ENCODE results near the gene GDF11.

The GDF11 gene

DNA sequence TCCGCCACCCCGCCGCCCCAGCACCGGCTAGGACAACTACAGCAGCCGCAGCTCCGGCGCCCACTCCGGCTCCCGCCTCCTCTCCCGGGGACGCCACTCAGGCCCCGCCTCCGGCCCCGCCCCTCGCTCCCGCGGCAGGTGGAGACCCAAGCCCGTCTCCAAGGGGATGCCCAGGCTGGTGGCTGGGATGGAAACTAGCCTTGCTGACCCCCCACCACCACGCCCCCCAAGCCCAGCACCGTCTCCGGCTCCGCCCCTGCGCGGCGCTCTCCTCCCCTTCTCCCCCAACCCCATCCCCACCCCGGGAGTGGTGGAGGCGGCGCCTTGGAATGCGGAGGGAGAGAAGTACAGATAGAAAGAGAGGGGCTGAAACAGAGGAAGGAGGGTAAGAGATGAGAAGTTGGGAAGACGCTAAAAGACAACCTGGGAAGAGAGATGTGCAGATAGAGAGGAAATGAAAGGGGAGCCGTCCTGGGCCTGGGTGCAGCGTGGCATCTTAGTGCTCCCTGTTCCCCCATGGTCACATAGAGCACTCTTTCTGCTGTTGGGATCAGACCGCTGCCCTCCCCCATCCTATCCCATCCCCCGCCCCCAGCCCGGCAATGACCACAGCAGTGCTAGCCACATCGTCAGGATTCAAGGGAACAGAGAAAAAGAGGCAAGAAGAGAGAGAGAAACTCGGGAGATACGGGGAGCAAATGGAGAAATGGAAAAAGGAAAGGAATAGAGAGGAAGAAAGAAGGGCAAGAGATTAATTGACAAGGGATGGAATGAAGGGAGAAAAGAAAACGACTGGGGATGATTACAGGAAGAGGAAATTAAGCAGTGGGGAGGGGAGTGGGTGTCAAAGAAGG is 34.9 kb upstream of the GDF11 start, which contains the start of gene ITGA7:
TSS of gene ITGA7 (minus strand) at position 64 of the 854 bp plus-strand sequence. CDS start 222 bp downstream, outside the sequence.
- DNase-seq = peak in 1 of 2 donors; percentile 49

- DNase-seq = no peak
Measured at GRCh38 chr12:55708695-55709233, 34.2 kb upstream of the GDF11 start.

GRCh38 chr12:55711786-55712553 is 31.0 kb upstream of the GDF11 start:
- DNase-seq = peak in 1 of 2 donors; percentile 24

DNA sequence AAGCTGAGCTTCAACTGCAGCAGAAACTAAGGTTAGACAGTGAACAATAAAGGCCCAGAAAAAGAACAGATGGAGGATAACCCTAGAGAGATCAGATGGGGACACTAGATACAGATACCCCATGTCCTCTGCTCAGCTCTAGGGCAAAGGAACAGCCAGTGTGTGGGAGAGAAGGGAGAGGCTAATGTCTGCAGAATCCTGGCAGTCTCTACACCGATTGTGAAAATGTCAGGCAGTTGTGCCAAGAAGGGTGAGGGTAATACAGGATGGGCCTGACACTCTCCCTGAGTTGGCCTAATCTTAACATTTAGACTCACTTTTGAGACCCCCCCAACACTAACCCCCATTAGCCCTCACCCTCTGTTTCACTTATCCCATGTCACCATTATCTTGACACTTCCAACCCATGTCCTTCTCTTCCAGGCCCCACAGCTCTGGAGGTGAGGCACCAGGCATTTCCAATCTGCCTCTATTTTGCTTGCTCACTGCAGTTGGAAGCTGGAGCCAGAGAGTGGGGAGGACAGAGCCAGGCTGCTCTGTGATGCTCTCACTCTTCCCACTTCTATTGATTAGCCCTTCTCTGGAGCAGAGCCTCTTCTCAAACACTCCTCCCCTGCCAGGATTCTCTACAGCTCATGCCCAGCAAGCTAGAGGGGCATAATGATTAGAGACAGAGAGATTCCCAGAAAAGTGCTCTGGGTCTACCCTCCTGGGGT is 30.1 kb upstream of the GDF11 start:
- DNase-seq = no peak

DNA sequence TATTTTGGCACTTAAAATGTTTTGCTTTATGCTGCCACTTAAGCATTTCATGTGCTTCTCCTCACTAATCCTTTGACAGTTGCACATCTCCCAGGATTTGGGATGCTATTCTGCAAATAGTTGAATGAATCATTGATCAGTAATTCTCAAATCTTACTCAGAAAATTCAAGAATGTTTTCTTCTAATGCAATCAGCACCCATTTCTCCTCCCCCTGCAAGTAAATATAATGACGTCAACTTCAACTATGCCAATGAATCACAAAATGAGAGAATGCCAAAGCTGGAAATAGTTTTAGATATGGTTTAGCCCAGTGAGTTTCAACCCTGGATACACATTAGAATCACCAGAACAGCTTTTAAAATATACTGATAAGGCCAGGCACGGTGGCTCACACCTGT is 29.2 kb upstream of the GDF11 start:
- DNase-seq = no peak

DNA sequence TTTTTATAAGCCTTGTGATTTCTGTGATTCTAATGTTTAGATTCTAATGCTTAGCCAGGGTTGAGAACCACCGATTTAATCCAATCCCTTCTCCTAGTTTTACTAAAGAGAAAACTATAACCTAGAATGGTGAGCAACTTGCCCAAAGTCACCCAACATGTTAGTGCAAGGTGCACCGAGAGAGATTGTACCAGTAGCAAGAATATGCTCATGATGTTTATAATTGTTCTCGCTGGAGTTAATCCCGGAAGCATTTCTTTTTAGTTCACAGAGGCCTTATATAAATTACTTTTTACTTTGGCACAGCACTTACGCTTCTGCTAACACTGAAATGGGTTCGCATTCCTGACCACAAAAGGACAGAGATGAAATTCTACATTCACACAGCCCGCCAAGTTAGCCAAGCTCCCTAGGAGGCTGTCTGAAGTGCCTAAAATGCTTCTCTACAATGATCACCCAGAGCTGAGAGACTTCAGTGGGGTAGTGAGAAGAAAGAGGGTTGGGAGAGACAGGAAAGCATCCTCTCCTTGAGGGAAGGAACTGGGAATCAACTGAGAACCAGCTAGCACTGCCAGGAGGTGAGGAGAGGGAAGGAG is 27.7 kb upstream of the GDF11 start:
- no peak for DNase-seq

- peak; percentile 70 to 83 for DNase-seq
Measured at GRCh38 chr12:55715833-55716581, 26.9 kb upstream of the GDF11 start, which contains the start of gene BLOC1S1. BLOC1S1 (plus strand) TSS chr12:55716046; CDS start chr12:55716052, 6 bp downstream.

DNA sequence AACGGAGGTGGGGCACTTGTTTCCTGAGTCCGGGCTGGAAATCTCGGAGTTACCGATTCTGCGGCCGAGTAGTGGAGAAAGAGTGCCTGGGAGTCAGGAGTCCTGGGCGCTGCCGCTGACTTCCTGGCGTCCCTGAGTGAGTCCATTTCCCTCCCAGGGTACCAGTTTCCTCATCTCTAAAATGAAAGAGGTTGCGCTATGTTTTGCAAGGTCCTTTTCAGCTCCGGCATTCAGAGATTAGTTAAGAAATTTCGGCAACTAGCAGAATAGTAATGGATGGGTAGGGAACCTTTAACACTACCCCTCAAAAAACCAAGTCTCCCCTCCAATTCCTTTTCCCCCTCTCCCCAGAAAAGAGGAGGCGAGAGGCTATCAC is 26.4 kb upstream of the GDF11 start:
- DNase-seq = no peak

- no peak for DNase-seq
Measured at GRCh38 chr12:55717011-55718007, 25.6 kb upstream of the GDF11 start.

DNA sequence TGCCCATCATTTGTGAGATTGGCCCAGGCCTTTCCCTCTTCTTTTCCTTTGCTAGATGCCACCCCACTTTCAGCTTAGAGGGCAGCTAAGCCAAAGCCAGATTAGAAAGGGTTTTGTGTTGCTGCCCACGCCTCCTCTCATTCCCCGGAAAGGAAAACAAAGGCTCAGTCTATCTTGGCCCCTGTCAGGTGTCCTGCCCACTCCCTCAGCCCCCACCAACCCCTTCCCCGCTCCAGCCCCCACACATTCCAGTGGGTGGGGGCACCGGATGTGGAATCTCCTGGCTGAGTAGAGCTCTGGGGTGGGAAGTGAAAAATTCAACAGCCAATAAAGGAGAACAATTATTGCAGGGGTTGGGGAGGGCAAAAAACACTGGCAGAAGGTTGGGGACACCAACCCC is 24.9 kb upstream of the GDF11 start:
- no peak for DNase-seq

DNA sequence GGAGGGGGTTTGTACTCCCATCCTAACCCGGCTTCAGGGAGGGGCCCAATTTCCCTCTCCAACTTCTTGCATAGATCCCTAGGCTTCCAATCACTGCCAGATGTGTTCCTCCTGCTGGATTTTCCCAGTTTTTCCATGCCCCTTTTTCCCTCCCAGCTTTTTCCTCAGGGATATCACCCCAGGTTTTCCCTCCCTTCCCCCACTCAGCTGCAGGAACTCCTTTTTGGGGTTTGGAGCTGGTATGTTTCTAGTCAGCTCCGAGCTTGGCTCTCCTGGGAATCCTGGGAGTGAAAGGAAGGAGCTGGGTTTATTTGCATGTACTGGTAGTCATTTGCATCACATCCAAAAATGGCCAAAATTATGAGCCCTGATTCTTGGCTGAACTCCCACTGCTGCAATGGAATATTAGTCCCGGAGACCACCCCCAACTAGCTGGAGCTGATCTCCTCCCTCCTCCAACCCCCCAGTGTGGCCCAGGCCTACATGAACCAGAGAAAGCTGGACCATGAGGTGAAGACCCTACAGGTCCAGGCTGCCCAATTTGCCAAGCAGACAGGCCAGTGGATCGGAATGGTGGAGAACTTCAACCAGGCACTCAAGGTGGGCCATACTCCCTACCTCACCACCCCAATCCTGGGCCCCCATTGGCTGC is 24.2 kb upstream of the GDF11 start:
- no peak for DNase-seq

DNA sequence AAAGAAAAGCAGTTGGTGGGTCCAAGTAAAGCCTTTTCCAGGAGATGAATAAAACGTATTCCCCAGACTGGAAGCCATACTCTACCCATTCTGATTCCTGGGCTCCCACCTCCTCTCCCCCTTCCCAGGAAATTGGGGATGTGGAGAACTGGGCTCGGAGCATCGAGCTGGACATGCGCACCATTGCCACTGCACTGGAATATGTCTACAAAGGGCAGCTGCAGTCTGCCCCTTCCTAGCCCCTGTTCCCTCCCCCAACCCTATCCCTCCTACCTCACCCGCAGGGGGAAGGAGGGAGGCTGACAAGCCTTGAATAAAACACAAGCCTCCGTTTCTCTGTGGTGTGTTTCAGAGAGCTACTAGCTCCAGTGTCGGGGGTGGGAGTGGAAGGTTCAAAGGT is 23.6 kb upstream of the GDF11 start:
- DNase-seq = no peak

DNA sequence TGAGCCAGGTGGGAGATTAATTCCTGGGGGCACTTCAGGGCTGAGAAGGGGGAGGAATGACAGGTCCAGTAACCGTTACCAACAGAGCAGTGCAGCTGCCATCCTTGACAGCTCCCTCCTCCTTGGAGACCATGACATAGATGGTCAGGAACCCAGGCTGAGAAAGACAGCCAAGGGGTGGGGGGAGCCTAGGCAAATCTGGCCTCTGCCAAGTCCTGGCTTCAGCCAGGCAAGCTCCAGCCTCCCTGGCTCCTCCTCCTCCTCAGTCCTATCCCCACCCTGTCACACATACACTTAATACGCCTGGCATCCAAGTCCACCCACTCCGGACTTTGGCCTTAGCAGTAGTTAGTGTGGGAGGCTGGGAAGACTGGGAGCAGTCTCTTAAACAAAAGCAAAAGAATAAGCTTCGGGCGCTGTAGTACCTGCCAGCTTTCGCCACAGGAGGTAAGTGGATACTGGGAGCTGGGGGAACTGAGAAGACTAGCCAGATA is 22.8 kb upstream of the GDF11 start, which contains the start of gene RDH5:
TSS of gene RDH5 (plus strand) at position 323 of the 494 bp plus-strand sequence. CDS start 792 bp downstream, outside the sequence.
- DNase-seq = peak in 1 of 2 donors; percentile 42

DNA sequence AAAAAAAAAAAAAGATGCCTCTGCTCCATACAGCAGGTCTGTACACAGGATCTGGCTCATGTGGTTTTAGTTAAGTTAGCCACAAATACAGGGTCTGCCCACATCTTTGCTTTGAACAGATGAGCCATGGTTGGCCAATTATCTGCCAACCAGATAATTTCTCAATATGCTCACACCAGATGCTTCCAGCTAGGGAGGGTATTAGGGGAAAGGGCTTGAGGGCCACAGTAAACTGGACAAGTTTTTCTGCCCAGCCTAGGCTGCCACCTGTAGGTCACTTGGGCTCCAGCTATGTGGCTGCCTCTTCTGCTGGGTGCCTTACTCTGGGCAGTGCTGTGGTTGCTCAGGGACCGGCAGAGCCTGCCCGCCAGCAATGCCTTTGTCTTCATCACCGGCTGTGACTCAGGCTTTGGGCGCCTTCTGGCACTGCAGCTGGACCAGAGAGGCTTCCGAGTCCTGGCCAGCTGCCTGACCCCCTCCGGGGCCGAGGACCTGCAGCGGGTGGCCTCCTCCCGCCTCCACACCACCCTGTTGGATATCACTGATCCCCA is 22.0 kb upstream of the GDF11 start:
- DNase-seq = peak; percentile 46 to 53

GRCh38 chr12:55721601-55722213 is 21.2 kb upstream of the GDF11 start:
- DNase-seq = no peak

DNA sequence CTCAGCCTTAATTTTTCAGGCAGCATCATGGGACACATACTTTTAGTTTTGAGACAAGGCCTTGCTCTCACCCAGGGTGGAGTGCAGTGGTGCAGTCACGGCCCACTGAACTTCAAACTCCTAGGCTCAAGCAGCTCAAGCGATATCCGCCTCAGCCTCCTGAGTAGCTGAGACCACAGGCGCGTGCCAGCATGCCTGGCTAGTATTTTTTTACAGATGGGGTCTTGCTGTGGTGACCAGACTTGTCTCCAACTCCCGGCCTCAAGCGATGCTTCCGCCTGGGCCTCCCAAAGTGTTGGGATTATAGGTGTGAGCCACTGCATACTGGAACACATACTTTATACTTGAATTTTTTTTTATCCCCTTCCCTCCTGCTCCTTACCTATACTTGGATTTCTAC is 20.0 kb upstream of the GDF11 start:
- DNase-seq = no peak

GRCh38 chr12:55723516-55724225 is 19.3 kb upstream of the GDF11 start:
- DNase-seq = no peak

All from hippocampal formation (tissue), 2 donors.